SH-SY5Y (cell line): ENCODE data around the gene ACTRT2.

Experiments
- GATA2 ChIP-seq: IDR thresholded peaks from 2 replicates; pipeline ENCODE4 v1.6.1; 2011; ENCODE audit warnings: mild to moderate bottlenecking, low read depth, low read length
- GATA3 ChIP-seq: IDR thresholded peaks from 2 replicates; pipeline ENCODE4 v1.6.1; 2011; ENCODE audit warnings: low read depth, mild to moderate bottlenecking, low read length, moderate library complexity

DNA sequence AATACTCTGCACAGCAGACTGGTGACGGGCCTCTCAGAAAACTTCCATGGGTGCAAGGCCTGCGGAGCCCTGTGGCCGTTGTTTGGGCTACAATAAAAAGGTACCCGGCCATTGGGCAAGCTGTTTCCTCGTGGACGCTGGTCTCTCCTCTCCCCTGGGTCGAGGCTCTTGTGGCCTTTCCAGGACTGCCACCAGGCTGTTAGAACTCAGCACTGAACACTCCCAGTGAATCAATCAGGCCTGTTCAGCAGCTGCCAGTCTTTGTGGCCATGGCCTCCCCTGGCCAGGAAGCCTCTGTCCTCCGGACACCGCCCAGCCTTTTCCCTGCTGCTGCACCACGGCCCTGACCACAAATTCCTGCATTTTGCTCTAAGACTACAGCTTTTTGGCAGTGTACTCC, 33.0 kb upstream of the ACTRT2 start:
- TF ChIP-seq GATA2: no peak
- TF ChIP-seq GATA3: no peak
